Spleen (tissue), 7 donors: ENCODE data around the gene DIP2A.

Experiments
- CTCF ChIP-seq, 11 experiments: fragments of 200-600 bp in 7 of 11; fragments of 450-650 bp in 4 of 11; sonication (generic) in 4 of 11; IDR thresholded peaks in 8 of 11; conservative IDR thresholded peaks in 3 of 11; 1 replicate in 7 of 11; 2 replicates in 4 of 11; pipeline versions ENCODE4 v1.4.0 to v1.8.0; 2016 to 2021; ENCODE audit warnings: antibody characterized with exemption in 11 of 11, inconsistent platforms in 4 of 11, mild to moderate bottlenecking in 1 of 11
- POLR2AphosphoS5 ChIP-seq, 3 donors: sonication (generic); formaldehyde crosslinking; IDR thresholded peaks; one replicate each; pipeline ENCODE4 v1.5.1; 2017; ENCODE audit warnings: antibody characterized with exemption in 3 of 3
- donor health status: DM: no; HTN: no; CAD: no; lungs with moderate emphysema.
- donor health status: DM: no; HTN: no; CAD: no.
- donor health status: DM: no; HTN: no; CAD: no.

- TF ChIP-seq POLR2AphosphoS5 (IDR thresholded peaks at IDR 0.05) (no peak), CTCF (IDR thresholded peaks at IDR 0.05 in 8 of 11, conservative IDR thresholded peaks at IDR 0.05 in 3 of 11) (no peak)
Observed at GRCh38 chr21:46482846-46483231, 24.1 kb downstream of the DIP2A start.
